GM23338 (cell line): ENCODE data around the gene NSD2.

Source experiments
- EZH2 ChIP-seq: fragments of 200-600 bp; sonication (generic); IDR thresholded peaks from one replicate; pipeline ENCODE4 v1.8.0; 2017; ENCODE audit warnings: antibody characterized with exemption, mild to moderate bottlenecking, low read depth; ENCODE audit not compliant: unreplicated experiment
- EZH2phosphoT487 ChIP-seq: fragments of 200-600 bp; sonication (generic); IDR thresholded peaks from one replicate; pipeline ENCODE4 v1.8.1; 2018; ENCODE audit warnings: antibody characterized with exemption; ENCODE audit not compliant: unreplicated experiment
- POLR2AphosphoS5 ChIP-seq: IDR thresholded peaks from 2 replicates; pipeline ENCODE4 v1.6.1; 2016; ENCODE audit warnings: antibody characterized with exemption, low read depth
- ZNF331 ChIP-seq: fragments of 250-450 bp; sonication (Bioruptor Pico); IDR thresholded peaks from 2 replicates; pipeline ENCODE4 v1.5.0; 2020; ENCODE audit warnings: low read depth, mild to moderate bottlenecking, moderate library complexity
- TF ChIP-seq, protein P1 (sequence below), 2 experiments: fragments of 200-600 bp in 1 of 2; sonication (generic) in 1 of 2; conservative IDR thresholded peaks; 2 replicates each; pipeline versions ENCODE4 v1.5.1 to v1.6.1; 2016 to 2017; ENCODE audit warnings: antibody characterized with exemption in 2 of 2, low read depth in 2 of 2, mild to moderate bottlenecking in 2 of 2, moderate library complexity in 1 of 2

DNA sequence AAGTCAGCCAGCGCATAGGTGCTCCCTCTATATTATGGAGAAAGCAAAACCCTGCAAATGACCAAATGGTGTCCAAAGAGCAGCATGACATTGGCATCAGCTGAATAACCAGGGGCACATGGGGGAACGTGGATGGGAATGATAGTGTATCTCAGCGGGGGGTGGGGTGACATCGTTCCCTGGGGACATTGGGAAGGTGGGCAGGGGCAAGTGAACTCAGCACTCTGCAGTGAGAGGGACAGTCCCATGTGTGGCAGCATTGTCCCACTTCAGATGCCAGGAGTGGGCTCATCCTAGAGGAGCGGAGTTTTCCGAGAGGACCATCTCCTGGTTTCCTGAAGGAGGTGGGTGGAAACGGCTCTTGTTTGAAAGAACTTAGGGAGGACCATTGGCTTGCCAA is 72.7 kb downstream of the NSD2 start:
- TF ChIP-seq, protein P1, sequence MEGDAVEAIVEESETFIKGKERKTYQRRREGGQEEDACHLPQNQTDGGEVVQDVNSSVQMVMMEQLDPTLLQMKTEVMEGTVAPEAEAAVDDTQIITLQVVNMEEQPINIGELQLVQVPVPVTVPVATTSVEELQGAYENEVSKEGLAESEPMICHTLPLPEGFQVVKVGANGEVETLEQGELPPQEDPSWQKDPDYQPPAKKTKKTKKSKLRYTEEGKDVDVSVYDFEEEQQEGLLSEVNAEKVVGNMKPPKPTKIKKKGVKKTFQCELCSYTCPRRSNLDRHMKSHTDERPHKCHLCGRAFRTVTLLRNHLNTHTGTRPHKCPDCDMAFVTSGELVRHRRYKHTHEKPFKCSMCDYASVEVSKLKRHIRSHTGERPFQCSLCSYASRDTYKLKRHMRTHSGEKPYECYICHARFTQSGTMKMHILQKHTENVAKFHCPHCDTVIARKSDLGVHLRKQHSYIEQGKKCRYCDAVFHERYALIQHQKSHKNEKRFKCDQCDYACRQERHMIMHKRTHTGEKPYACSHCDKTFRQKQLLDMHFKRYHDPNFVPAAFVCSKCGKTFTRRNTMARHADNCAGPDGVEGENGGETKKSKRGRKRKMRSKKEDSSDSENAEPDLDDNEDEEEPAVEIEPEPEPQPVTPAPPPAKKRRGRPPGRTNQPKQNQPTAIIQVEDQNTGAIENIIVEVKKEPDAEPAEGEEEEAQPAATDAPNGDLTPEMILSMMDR (conservative IDR thresholded peaks at IDR 0.05; ENCODE audit: low read depth in 2 of 2) = peak in 1 of 2 experiments; percentile 19; a peak in 1 of 4 replicates
- TF ChIP-seq POLR2AphosphoS5 (no peak), ZNF331 (no peak), EZH2phosphoT487 (no peak), EZH2 (no peak)
